ENCODE measurements around the gene MLH3.

Gene MLH3

GRCh38 chr14:75064205-75064567 lies 12.9 kb upstream of the MLH3 start:
- no peak for DNase-seq

- DNase-seq: peak; percentile 76 to 77
Observed at GRCh38 chr14:75063491-75064204, 12.4 kb upstream of the MLH3 start, which contains the start of gene ACYP1. ACYP1 (minus strand) TSS chr14:75064024; CDS start chr14:75063553, 471 bp downstream.

GRCh38 chr14:75063013-75063412 lies 11.7 kb upstream of the MLH3 start:
- DNase-seq: no peak

- DNase-seq: no peak
Observed at GRCh38 chr14:75060420-75060819, 9.2 kb upstream of the MLH3 start.

- no peak for DNase-seq
Observed at GRCh38 chr14:75059642-75060041, 8.4 kb upstream of the MLH3 start.

GRCh38 chr14:75054421-75054820 lies 3.2 kb upstream of the MLH3 start:
- DNase-seq: no peak

- no peak for DNase-seq
Observed at GRCh38 chr14:75053396-75054291, 2.4 kb upstream of the MLH3 start.

- DNase-seq: no peak
Observed at GRCh38 chr14:75051556-75051899, 261 bp upstream of the MLH3 start.

- no peak for DNase-seq
Observed at GRCh38 chr14:75049731-75050201, 1.5 kb downstream of the MLH3 start.

- DNase-seq: no peak
Observed at GRCh38 chr14:75049136-75049535, 2.1 kb downstream of the MLH3 start.

- no peak for DNase-seq
Observed at GRCh38 chr14:75048101-75048500, 3.2 kb downstream of the MLH3 start.

GRCh38 chr14:75047506-75047905 lies 3.8 kb downstream of the MLH3 start:
- no peak for DNase-seq

GRCh38 chr14:75046899-75047298 lies 4.4 kb downstream of the MLH3 start:
- no peak for DNase-seq

- no peak for DNase-seq
Observed at GRCh38 chr14:75046275-75046674, 5.0 kb downstream of the MLH3 start.

- DNase-seq: no peak
Observed at GRCh38 chr14:75044752-75045151, 6.5 kb downstream of the MLH3 start.

- DNase-seq: no peak
Observed at GRCh38 chr14:75044322-75044721, 6.9 kb downstream of the MLH3 start.

- no peak for DNase-seq
Observed at GRCh38 chr14:75042035-75042434, 9.2 kb downstream of the MLH3 start.

GRCh38 chr14:75041613-75042012 lies 9.7 kb downstream of the MLH3 start:
- DNase-seq: no peak

GRCh38 chr14:75040959-75041358 lies 10.3 kb downstream of the MLH3 start:
- DNase-seq: no peak

- no peak for DNase-seq
Observed at GRCh38 chr14:75040507-75040906, 10.8 kb downstream of the MLH3 start.

GRCh38 chr14:75032939-75033338 lies 18.3 kb downstream of the MLH3 start:
- DNase-seq: no peak

GRCh38 chr14:75030147-75030546 lies 21.1 kb downstream of the MLH3 start:
- DNase-seq: no peak

GRCh38 chr14:75025876-75026275 lies 25.4 kb downstream of the MLH3 start:
- no peak for DNase-seq

- DNase-seq: peak in 1 of 2 donors; percentile 60
Observed at GRCh38 chr14:75025082-75025481, 26.2 kb downstream of the MLH3 start.
